ENCODE data around the gene ATXN3L.

ATXN3L gene

GRCh38 chrX:13345037-13345436 is 25.2 kb upstream of the ATXN3L start:
- Histone ChIP-seq H3K27ac (ENCODE audit: low read depth, low read length) (no peak overlapping the region), H3K27me3 (ENCODE audit: control insufficient read depth in 5 of 5, insufficient read depth in 4 of 5, low read length in 5 of 5) (peaks cover 0 to 6% (median 2%) of the 10 kb centered on the region in 5 donors), H3K9ac (ENCODE audit: low read length in 5 of 5) (no peak overlapping the region), H3K36me3 (ENCODE audit: control insufficient read depth in 5 of 5, insufficient read depth in 5 of 5, low read length in 5 of 5) (no peaks in the 10 kb centered on the region), H3K4me3 (ENCODE audit: low read depth in 1 of 5, low read length in 5 of 5) (no peak overlapping the region), H3K4me1 (ENCODE audit: control insufficient read depth in 5 of 5, insufficient read depth in 5 of 5, low read length in 5 of 5) (peaks cover 0 to 4% (median 0%) of the 10 kb centered on the region in 5 donors), H3K9me3 (ENCODE audit: control insufficient read depth in 5 of 5, low read length in 5 of 5) (no peaks in the 10 kb centered on the region)

- Histone ChIP-seq H3K27me3 (ENCODE audit: control insufficient read depth in 5 of 5, insufficient read depth in 4 of 5, low read length in 5 of 5) (peaks cover 0 to 6% (median 2%) of the 10 kb centered on the region in 5 donors), H3K4me3 (ENCODE audit: low read depth in 1 of 5, low read length in 5 of 5) (no peak overlapping the region), H3K9ac (ENCODE audit: low read length in 5 of 5) (no peak overlapping the region), H3K36me3 (ENCODE audit: control insufficient read depth in 5 of 5, insufficient read depth in 5 of 5, low read length in 5 of 5) (no peaks in the 10 kb centered on the region), H3K4me1 (ENCODE audit: control insufficient read depth in 5 of 5, insufficient read depth in 5 of 5, low read length in 5 of 5) (peaks cover 0 to 4% (median 0%) of the 10 kb centered on the region in 5 donors), H3K9me3 (ENCODE audit: control insufficient read depth in 5 of 5, low read length in 5 of 5) (no peaks in the 10 kb centered on the region), H3K27ac (ENCODE audit: low read depth, low read length) (no peak overlapping the region)
These were observed 21.7 kb upstream of the ATXN3L start for GRCh38 chrX:13341491-13342101.

- Histone ChIP-seq H3K9ac (ENCODE audit: low read length in 5 of 5) (no peak overlapping the region), H3K27ac (ENCODE audit: low read depth, low read length) (no peak overlapping the region), H3K4me1 (ENCODE audit: control insufficient read depth in 5 of 5, insufficient read depth in 5 of 5, low read length in 5 of 5) (peaks cover 0 to 4% (median 0%) of the 10 kb centered on the region in 5 donors), H3K9me3 (ENCODE audit: control insufficient read depth in 5 of 5, low read length in 5 of 5) (no peaks in the 10 kb centered on the region), H3K36me3 (ENCODE audit: control insufficient read depth in 5 of 5, insufficient read depth in 5 of 5, low read length in 5 of 5) (no peaks in the 10 kb centered on the region), H3K4me3 (ENCODE audit: low read depth in 1 of 5, low read length in 5 of 5) (no peak overlapping the region), H3K27me3 (ENCODE audit: control insufficient read depth in 5 of 5, insufficient read depth in 4 of 5, low read length in 5 of 5) (peaks cover 0 to 3% (median 2%) of the 10 kb centered on the region in 5 donors)
These were observed 20.4 kb upstream of the ATXN3L start for GRCh38 chrX:13340182-13340791.

- Histone ChIP-seq H3K27ac (ENCODE audit: low read depth, low read length) (no peak overlapping the region), H3K36me3 (ENCODE audit: control insufficient read depth in 5 of 5, insufficient read depth in 5 of 5, low read length in 5 of 5) (no peaks in the 10 kb centered on the region), H3K27me3 (ENCODE audit: control insufficient read depth in 5 of 5, insufficient read depth in 4 of 5, low read length in 5 of 5) (peaks cover 0 to 2% (median 0%) of the 10 kb centered on the region in 5 donors), H3K4me1 (ENCODE audit: control insufficient read depth in 5 of 5, insufficient read depth in 5 of 5, low read length in 5 of 5) (peaks cover 0 to 4% (median 0%) of the 10 kb centered on the region in 5 donors), H3K9ac (ENCODE audit: low read length in 5 of 5) (no peak overlapping the region), H3K4me3 (ENCODE audit: low read depth in 1 of 5, low read length in 5 of 5) (no peak overlapping the region), H3K9me3 (ENCODE audit: control insufficient read depth in 5 of 5, low read length in 5 of 5) (no peaks in the 10 kb centered on the region)
These were observed 19.8 kb upstream of the ATXN3L start for GRCh38 chrX:13339607-13340006.

GRCh38 chrX:13338996-13339515 is 19.2 kb upstream of the ATXN3L start:
- H3K9ac ChIP-seq (ENCODE audit: low read length in 5 of 5): no peak overlapping the region
- peaks cover 0 to 4% (median 0%) of the 10 kb centered on the region in 5 donors for H3K4me1 ChIP-seq (ENCODE audit: control insufficient read depth in 5 of 5, insufficient read depth in 5 of 5, low read length in 5 of 5)
- no peak overlapping the region for H3K27ac ChIP-seq (ENCODE audit: low read depth, low read length)
- peaks cover 0 to 2% (median 0%) of the 10 kb centered on the region in 5 donors for H3K27me3 ChIP-seq (ENCODE audit: control insufficient read depth in 5 of 5, insufficient read depth in 4 of 5, low read length in 5 of 5)
- no peaks in the 10 kb centered on the region for H3K9me3 ChIP-seq (ENCODE audit: control insufficient read depth in 5 of 5, low read length in 5 of 5)
- no peaks in the 10 kb centered on the region for H3K36me3 ChIP-seq (ENCODE audit: control insufficient read depth in 5 of 5, insufficient read depth in 5 of 5, low read length in 5 of 5)
- H3K4me3 ChIP-seq (ENCODE audit: low read depth in 1 of 5, low read length in 5 of 5): no peak overlapping the region

GRCh38 chrX:13334491-13334890 is 14.6 kb upstream of the ATXN3L start:
- no peak overlapping the region for H3K27ac ChIP-seq (ENCODE audit: low read depth, low read length)
- H3K9ac ChIP-seq (ENCODE audit: low read length in 5 of 5): no peak overlapping the region
- no peak overlapping the region for H3K4me3 ChIP-seq (ENCODE audit: low read depth in 1 of 5, low read length in 5 of 5)
- H3K27me3 ChIP-seq (ENCODE audit: control insufficient read depth in 5 of 5, insufficient read depth in 4 of 5, low read length in 5 of 5): peaks cover 0 to under 1% (median 0%) of the 10 kb centered on the region in 5 donors
- no peaks in the 10 kb centered on the region for H3K36me3 ChIP-seq (ENCODE audit: control insufficient read depth in 5 of 5, insufficient read depth in 5 of 5, low read length in 5 of 5)
- H3K9me3 ChIP-seq (ENCODE audit: control insufficient read depth in 5 of 5, low read length in 5 of 5): no peaks in the 10 kb centered on the region
- H3K4me1 ChIP-seq (ENCODE audit: control insufficient read depth in 5 of 5, insufficient read depth in 5 of 5, low read length in 5 of 5): no peaks in the 10 kb centered on the region

GRCh38 chrX:13330446-13330845 is 10.6 kb upstream of the ATXN3L start:
- peaks cover 0 to 2% (median 0%) of the 10 kb centered on the region in 5 donors for H3K4me1 ChIP-seq (ENCODE audit: control insufficient read depth in 5 of 5, insufficient read depth in 5 of 5, low read length in 5 of 5)
- no peak overlapping the region for H3K9ac ChIP-seq (ENCODE audit: low read length in 5 of 5)
- H3K36me3 ChIP-seq (ENCODE audit: control insufficient read depth in 5 of 5, insufficient read depth in 5 of 5, low read length in 5 of 5): no peaks in the 10 kb centered on the region
- H3K4me3 ChIP-seq (ENCODE audit: low read depth in 1 of 5, low read length in 5 of 5): no peak overlapping the region
- no peak overlapping the region for H3K27ac ChIP-seq (ENCODE audit: low read depth, low read length)
- peaks cover 0 to 4% (median 0%) of the 10 kb centered on the region in 5 donors for H3K27me3 ChIP-seq (ENCODE audit: control insufficient read depth in 5 of 5, insufficient read depth in 4 of 5, low read length in 5 of 5)
- no peaks in the 10 kb centered on the region for H3K9me3 ChIP-seq (ENCODE audit: control insufficient read depth in 5 of 5, low read length in 5 of 5)

GRCh38 chrX:13327666-13328065 is 7.8 kb upstream of the ATXN3L start:
- H3K9me3 ChIP-seq (ENCODE audit: control insufficient read depth in 5 of 5, low read length in 5 of 5): no peaks in the 10 kb centered on the region
- no peak overlapping the region for H3K27ac ChIP-seq (ENCODE audit: low read depth, low read length)
- H3K4me3 ChIP-seq (ENCODE audit: low read depth in 1 of 5, low read length in 5 of 5): no peak overlapping the region
- no peaks in the 10 kb centered on the region for H3K36me3 ChIP-seq (ENCODE audit: control insufficient read depth in 5 of 5, insufficient read depth in 5 of 5, low read length in 5 of 5)
- peaks cover 0 to 4% (median 0%) of the 10 kb centered on the region in 5 donors for H3K27me3 ChIP-seq (ENCODE audit: control insufficient read depth in 5 of 5, insufficient read depth in 4 of 5, low read length in 5 of 5)
- H3K9ac ChIP-seq (ENCODE audit: low read length in 5 of 5): no peak overlapping the region
- peaks cover 0 to 2% (median 0%) of the 10 kb centered on the region in 5 donors for H3K4me1 ChIP-seq (ENCODE audit: control insufficient read depth in 5 of 5, insufficient read depth in 5 of 5, low read length in 5 of 5)

GRCh38 chrX:13323241-13323640 is 3.4 kb upstream of the ATXN3L start:
- no peak overlapping the region for H3K4me3 ChIP-seq (ENCODE audit: low read depth in 1 of 5, low read length in 5 of 5)
- H3K36me3 ChIP-seq (ENCODE audit: control insufficient read depth in 5 of 5, insufficient read depth in 5 of 5, low read length in 5 of 5): no peaks in the 10 kb centered on the region
- no peaks in the 10 kb centered on the region for H3K4me1 ChIP-seq (ENCODE audit: control insufficient read depth in 5 of 5, insufficient read depth in 5 of 5, low read length in 5 of 5)
- H3K9ac ChIP-seq (ENCODE audit: low read length in 5 of 5): no peak overlapping the region
- no peaks in the 10 kb centered on the region for H3K9me3 ChIP-seq (ENCODE audit: control insufficient read depth in 5 of 5, low read length in 5 of 5)
- H3K27me3 ChIP-seq (ENCODE audit: control insufficient read depth in 5 of 5, insufficient read depth in 4 of 5, low read length in 5 of 5): peaks cover 0 to 4% (median 0%) of the 10 kb centered on the region in 5 donors
- no peak overlapping the region for H3K27ac ChIP-seq (ENCODE audit: low read depth, low read length)

GRCh38 chrX:13317366-13317765 is 2.5 kb downstream of the ATXN3L start:
- Histone ChIP-seq H3K9ac (ENCODE audit: low read length in 5 of 5) (no peak overlapping the region), H3K9me3 (ENCODE audit: control insufficient read depth in 5 of 5, low read length in 5 of 5) (no peaks in the 10 kb centered on the region), H3K27ac (ENCODE audit: low read depth, low read length) (no peak overlapping the region), H3K4me3 (ENCODE audit: low read depth in 1 of 5, low read length in 5 of 5) (no peak overlapping the region), H3K4me1 (ENCODE audit: control insufficient read depth in 5 of 5, insufficient read depth in 5 of 5, low read length in 5 of 5) (no peaks in the 10 kb centered on the region), H3K36me3 (ENCODE audit: control insufficient read depth in 5 of 5, insufficient read depth in 5 of 5, low read length in 5 of 5) (no peaks in the 10 kb centered on the region), H3K27me3 (ENCODE audit: control insufficient read depth in 5 of 5, insufficient read depth in 4 of 5, low read length in 5 of 5) (peaks cover 0 to 2% (median 0%) of the 10 kb centered on the region in 5 donors)
